Frontal cortex (tissue), 4 donors: Measurements from ENCODE around the gene NEK10. TPM values are rescaled to one million over a fixed set of nuclear protein-coding genes. Genes with fewer than 3 reads are reported as not detected.
"Not testable (repeated sequence)": the region's sequence is repeated elsewhere in the genome, so short reads cannot be mapped to it uniquely, and the experiment has no call there.

Experiments
- DNase-seq, 2 donors: peaks; one replicate each; pipeline ENCODE4 v3.0.0; 2012; ENCODE audit warnings: low spot score in 2 of 2
- FAIRE-seq: peaks from 2 replicates; lab custom pipeline; 2012; peaks lifted over from hg19 to GRCh38; lab: Jason Lieb, UNC
- total RNA-seq: library from RNA; depleted of rRNA; stranded (reverse); fragments of >200 nt; gene quantifications from one replicate; pipeline ENCODE4 v1.2.3, GENCODE V29; 2014
- donor health status: control.
- donor health status: control.
- donor health status: control.

NEK10 gene
- total RNA-seq, 1 donor from 2014 or later: 28.1 TPM

- DNase-seq (no peak), FAIRE-seq (no peak)
Measured at GRCh38 chr3:27319847-27320526, 49.2 kb downstream of the NEK10 start.

GRCh38 chr3:27319304-27319703 lies 49.9 kb downstream of the NEK10 start:
- DNase-seq: no peak
- no peak for FAIRE-seq

GRCh38 chr3:27317096-27317495 lies 52.1 kb downstream of the NEK10 start:
- DNase-seq (no peak), FAIRE-seq (no peak)

- FAIRE-seq: no peak
- DNase-seq: no peak
Measured at GRCh38 chr3:27315003-27315402, 54.2 kb downstream of the NEK10 start.

GRCh38 chr3:27312044-27312668 lies 57.0 kb downstream of the NEK10 start:
- peak; percentile 7 to 38 for DNase-seq
- FAIRE-seq: peak; percentile 37

GRCh38 chr3:27311400-27311799 lies 57.8 kb downstream of the NEK10 start:
- DNase-seq (no peak), FAIRE-seq (no peak)

- no peak for DNase-seq
- FAIRE-seq: no peak
Measured at GRCh38 chr3:27310688-27311087, 58.5 kb downstream of the NEK10 start.

GRCh38 chr3:27307566-27307965 lies 61.6 kb downstream of the NEK10 start:
- no peak for DNase-seq
- no peak for FAIRE-seq

GRCh38 chr3:27302891-27303290 lies 66.3 kb downstream of the NEK10 start:
- FAIRE-seq (no peak), DNase-seq (no peak)

GRCh38 chr3:27298981-27299380 lies 70.2 kb downstream of the NEK10 start:
- DNase-seq, FAIRE-seq: not testable (repeated sequence)

GRCh38 chr3:27293939-27294338 lies 75.2 kb downstream of the NEK10 start:
- DNase-seq (no peak), FAIRE-seq (no peak)

- no peak for FAIRE-seq
- DNase-seq: no peak
Measured at GRCh38 chr3:27290760-27291159, 78.4 kb downstream of the NEK10 start.

- DNase-seq: no peak
Measured at GRCh38 chr3:27289769-27290413, 79.3 kb downstream of the NEK10 start.

GRCh38 chr3:27287052-27287451 lies 82.1 kb downstream of the NEK10 start:
- no peak for FAIRE-seq
- DNase-seq: no peak

More at GRCh38 chr3:27289769-27290413, 79.3 kb downstream of the NEK10 start:
- FAIRE-seq: no peak

- FAIRE-seq, DNase-seq: not testable (repeated sequence)
Measured at GRCh38 chr3:27286467-27286866, 82.7 kb downstream of the NEK10 start.

GRCh38 chr3:27285668-27286067 lies 83.5 kb downstream of the NEK10 start:
- FAIRE-seq: no peak
- DNase-seq: no peak

- DNase-seq: no peak
- FAIRE-seq: no peak
Measured at GRCh38 chr3:27281671-27282150, 87.5 kb downstream of the NEK10 start.

GRCh38 chr3:27279123-27279522 lies 90.1 kb downstream of the NEK10 start:
- peak; percentile 13 for FAIRE-seq
- peak in 1 of 2 donors; percentile 25 for DNase-seq

- no peak for FAIRE-seq
- no peak for DNase-seq
Measured at GRCh38 chr3:27278383-27279055, 90.7 kb downstream of the NEK10 start.

GRCh38 chr3:27275441-27275990 lies 93.7 kb downstream of the NEK10 start:
- no peak for FAIRE-seq
- DNase-seq: no peak
